Neural progenitor cell (in vitro differentiated cells): Measurements from ENCODE around the gene RNH1.

ENCODE experiments used
- CTCF ChIP-seq: fragments of 200-600 bp; sonication (generic); IDR thresholded peaks from 2 replicates; pipeline ENCODE4 v1.5.1; 2017; ENCODE audit warnings: antibody characterized with exemption, mild to moderate bottlenecking
- EZH2 ChIP-seq: fragments of 200-600 bp; sonication (generic); IDR thresholded peaks from 2 replicates; pipeline ENCODE4 v1.6.1; 2017; ENCODE audit warnings: antibody characterized with exemption, mild to moderate bottlenecking, moderate library complexity
- EZH2phosphoT487 ChIP-seq: fragments of 200-600 bp; sonication (generic); IDR thresholded peaks from 2 replicates; pipeline ENCODE4 v1.6.1; 2017; ENCODE audit warnings: antibody characterized with exemption

GRCh38 chr11:504053-504993 lies 2.7 kb downstream of the RNH1 start:
- no peak for TF ChIP-seq CTCF
- TF ChIP-seq EZH2: no peak
- no peak for TF ChIP-seq EZH2phosphoT487
